Vagina (tissue), 2 donors: ENCODE measurements around the gene DENND4A. TPM values are rescaled to one million over a fixed set of nuclear protein-coding genes. Genes with fewer than 3 reads are reported as not detected.

Experiments
- DNase-seq, 2 donors: peaks; one replicate each; pipeline ENCODE4 v3.0.0-alpha.2; 2017; ENCODE audit errors: extremely low spot score in 2 of 2
- H3K27ac ChIP-seq: fragments of 200-600 bp; sonication (generic); one replicate; pipeline ENCODE4 v1.5.1; 2019
- H3K27me3 ChIP-seq: fragments of 200-600 bp; sonication (generic); one replicate; pipeline ENCODE4 v1.5.1; 2019
- H3K36me3 ChIP-seq, 2 donors: fragments of 200-600 bp; sonication (generic); one replicate each; pipeline ENCODE4 v1.5.1; 2017 to 2019
- H3K4me1 ChIP-seq: fragments of 200-600 bp; sonication (generic); one replicate; pipeline ENCODE4 v1.5.1; 2019
- H3K4me3 ChIP-seq, 2 donors: fragments of 200-600 bp; sonication (generic); 1 replicate in 1 of 2; 2 replicates in 1 of 2; pipeline ENCODE4 v1.5.1; 2016 to 2019
- H3K9me3 ChIP-seq: fragments of 200-600 bp; sonication (generic); one replicate; pipeline ENCODE4 v1.5.1; 2019
- POLR2A ChIP-seq, 2 donors: fragments of 450-650 bp; IDR thresholded peaks; one replicate each; pipeline ENCODE4 v1.6.1; 2017; ENCODE audit warnings: antibody characterized with exemption in 2 of 2, mild to moderate bottlenecking in 2 of 2, moderate library complexity in 2 of 2
- POLR2AphosphoS5 ChIP-seq, 2 donors: sonication (generic); formaldehyde crosslinking; IDR thresholded peaks; one replicate each; pipeline ENCODE4 v1.9.0; 2017; ENCODE audit warnings: antibody characterized with exemption in 2 of 2, mild to moderate bottlenecking in 2 of 2, low read depth in 1 of 2; ENCODE audit not compliant: insufficient read depth in 1 of 2
- intact Hi-C: fragments of 100-400 bp; cut with DNase I; formaldehyde crosslinking; loops from one replicate; pipeline ENCODE4 v1.15.1; 2023
- total RNA-seq: library from RNA; depleted of rRNA; stranded (reverse); fragments of >200 nt; gene quantifications from one replicate; pipeline ENCODE4 v1.2.3, GENCODE V29; 2016
- TF ChIP-seq, protein P1 (sequence below), 3 experiments: fragments of 450-650 bp in 2 of 3; fragments of 200-600 bp in 1 of 3; sonication (generic) in 1 of 3; IDR thresholded peaks; one replicate each; pipeline ENCODE4 v1.5.1; 2017 to 2019; ENCODE audit warnings: antibody characterized with exemption in 3 of 3, mild to moderate bottlenecking in 2 of 3, moderate library complexity in 2 of 3

The DENND4A gene
- total RNA-seq, 1 donor from 2014 or later = 28.7 TPM

DNA sequence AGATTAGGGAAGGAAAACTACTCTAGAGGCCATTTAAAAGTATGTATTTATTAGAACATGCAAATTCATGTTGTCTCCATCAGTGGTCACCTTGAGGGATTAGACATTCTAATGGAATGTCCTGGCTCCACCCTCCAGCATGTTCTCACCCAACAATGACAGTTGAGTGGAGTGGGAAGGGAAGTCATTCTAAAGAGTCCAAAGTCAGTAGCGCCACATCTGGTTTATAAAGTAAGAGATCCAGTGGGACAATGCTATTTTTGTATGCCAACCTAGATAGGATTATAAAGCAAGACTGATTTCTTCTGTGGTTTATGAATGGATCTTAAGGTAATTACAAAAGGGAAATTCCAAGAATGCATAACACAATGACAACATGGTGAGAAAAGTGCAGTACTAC lies 137.1 kb downstream of the DENND4A start:
- Histone ChIP-seq H3K4me1 (no peaks in the 10 kb centered on the region), H3K9me3 (no peaks in the 10 kb centered on the region), H3K27ac (no peak overlapping the region), H3K36me3 (peaks cover 0 to 6% of the 10 kb centered on the region in 2 donors), H3K27me3 (no peaks in the 10 kb centered on the region), H3K4me3 (no peak overlapping the region)
- intact Hi-C loops = no loop called here
- TF ChIP-seq POLR2A (IDR thresholded peaks at IDR 0.05) (no peak), POLR2AphosphoS5 (IDR thresholded peaks at IDR 0.05; ENCODE audit: insufficient read depth in 1 of 2, low read depth in 1 of 2) (no peak)
- TF ChIP-seq, protein P1, sequence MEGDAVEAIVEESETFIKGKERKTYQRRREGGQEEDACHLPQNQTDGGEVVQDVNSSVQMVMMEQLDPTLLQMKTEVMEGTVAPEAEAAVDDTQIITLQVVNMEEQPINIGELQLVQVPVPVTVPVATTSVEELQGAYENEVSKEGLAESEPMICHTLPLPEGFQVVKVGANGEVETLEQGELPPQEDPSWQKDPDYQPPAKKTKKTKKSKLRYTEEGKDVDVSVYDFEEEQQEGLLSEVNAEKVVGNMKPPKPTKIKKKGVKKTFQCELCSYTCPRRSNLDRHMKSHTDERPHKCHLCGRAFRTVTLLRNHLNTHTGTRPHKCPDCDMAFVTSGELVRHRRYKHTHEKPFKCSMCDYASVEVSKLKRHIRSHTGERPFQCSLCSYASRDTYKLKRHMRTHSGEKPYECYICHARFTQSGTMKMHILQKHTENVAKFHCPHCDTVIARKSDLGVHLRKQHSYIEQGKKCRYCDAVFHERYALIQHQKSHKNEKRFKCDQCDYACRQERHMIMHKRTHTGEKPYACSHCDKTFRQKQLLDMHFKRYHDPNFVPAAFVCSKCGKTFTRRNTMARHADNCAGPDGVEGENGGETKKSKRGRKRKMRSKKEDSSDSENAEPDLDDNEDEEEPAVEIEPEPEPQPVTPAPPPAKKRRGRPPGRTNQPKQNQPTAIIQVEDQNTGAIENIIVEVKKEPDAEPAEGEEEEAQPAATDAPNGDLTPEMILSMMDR (IDR thresholded peaks at IDR 0.05) = no peak
- no peak for DNase-seq

DNA sequence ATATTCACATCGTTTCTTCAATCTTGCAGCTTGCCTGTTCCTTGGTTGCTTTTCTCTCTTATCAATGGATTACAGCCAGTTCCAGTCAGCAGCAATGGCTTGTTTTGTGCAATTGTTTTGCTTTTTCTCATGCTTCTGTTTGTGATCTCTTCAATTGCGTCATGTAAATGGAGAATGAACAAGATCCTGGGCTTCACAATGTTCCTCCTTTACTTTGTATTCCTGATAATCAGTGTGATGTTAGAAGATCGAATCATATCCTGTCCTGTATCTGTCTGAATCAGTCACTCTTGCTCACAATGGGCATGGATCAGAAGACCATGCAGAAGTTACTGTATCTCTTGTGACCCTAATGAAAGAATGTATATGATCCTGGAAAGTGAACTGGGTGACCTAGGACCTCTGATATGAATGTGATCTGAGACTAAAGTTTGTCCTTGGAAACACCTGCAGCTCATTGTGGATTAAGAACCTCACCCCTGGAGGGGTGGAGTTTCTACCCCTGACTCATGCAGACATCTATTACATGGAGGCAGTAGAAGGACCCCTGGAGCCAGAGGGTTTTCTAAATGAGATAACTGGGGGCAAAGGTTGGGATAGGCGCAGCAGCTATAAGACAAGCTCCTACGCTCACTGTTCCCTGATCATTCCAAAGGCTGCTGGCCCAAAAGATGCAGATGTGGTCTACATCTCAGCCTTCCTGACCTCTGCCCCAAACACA lies 138.1 kb downstream of the DENND4A start:
- Histone ChIP-seq H3K27ac (no peak overlapping the region), H3K4me3 (no peak overlapping the region), H3K4me1 (no peaks in the 10 kb centered on the region), H3K9me3 (no peaks in the 10 kb centered on the region), H3K27me3 (no peaks in the 10 kb centered on the region), H3K36me3 (peaks cover 0 to 6% of the 10 kb centered on the region in 2 donors)
- no peak for TF ChIP-seq POLR2A (IDR thresholded peaks at IDR 0.05)
- no peak for TF ChIP-seq POLR2AphosphoS5 (IDR thresholded peaks at IDR 0.05; ENCODE audit: insufficient read depth in 1 of 2, low read depth in 1 of 2)
- TF ChIP-seq, protein P1 (IDR thresholded peaks at IDR 0.05) = no peak
- intact Hi-C loops = no loop called here
- DNase-seq = no peak

DNA sequence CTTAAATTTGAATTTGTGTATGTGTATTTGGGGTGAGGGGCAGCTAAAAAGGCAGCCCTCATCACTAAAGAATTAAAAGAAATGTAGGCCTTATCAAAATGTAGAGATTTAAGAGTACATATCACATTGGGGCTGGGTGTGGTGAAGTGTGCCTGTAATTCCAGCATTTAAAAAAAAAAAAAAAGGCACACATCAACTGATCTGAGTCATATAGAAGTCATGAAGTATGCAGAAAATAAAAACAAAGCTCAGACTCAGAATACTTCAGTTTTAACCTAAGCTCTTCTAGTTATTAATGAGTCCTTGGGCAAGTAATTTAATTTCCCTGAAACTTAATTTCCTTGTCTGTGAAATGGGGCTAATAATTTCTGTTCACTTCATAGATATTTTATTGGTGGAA lies 138.8 kb downstream of the DENND4A start:
- H3K27ac ChIP-seq = no peak overlapping the region
- TF ChIP-seq POLR2AphosphoS5 (IDR thresholded peaks at IDR 0.05; ENCODE audit: insufficient read depth in 1 of 2, low read depth in 1 of 2) (no peak), POLR2A (IDR thresholded peaks at IDR 0.05) (no peak)
- TF ChIP-seq, protein P1 (IDR thresholded peaks at IDR 0.05) = no peak
- intact Hi-C loops = no loop called here
- no peaks in the 10 kb centered on the region for H3K4me1 ChIP-seq
- H3K4me3 ChIP-seq = no peak overlapping the region
- H3K27me3 ChIP-seq = no peaks in the 10 kb centered on the region
- no peaks in the 10 kb centered on the region for H3K9me3 ChIP-seq
- peaks cover 0 to 6% of the 10 kb centered on the region in 2 donors for H3K36me3 ChIP-seq
- DNase-seq = no peak

DNA sequence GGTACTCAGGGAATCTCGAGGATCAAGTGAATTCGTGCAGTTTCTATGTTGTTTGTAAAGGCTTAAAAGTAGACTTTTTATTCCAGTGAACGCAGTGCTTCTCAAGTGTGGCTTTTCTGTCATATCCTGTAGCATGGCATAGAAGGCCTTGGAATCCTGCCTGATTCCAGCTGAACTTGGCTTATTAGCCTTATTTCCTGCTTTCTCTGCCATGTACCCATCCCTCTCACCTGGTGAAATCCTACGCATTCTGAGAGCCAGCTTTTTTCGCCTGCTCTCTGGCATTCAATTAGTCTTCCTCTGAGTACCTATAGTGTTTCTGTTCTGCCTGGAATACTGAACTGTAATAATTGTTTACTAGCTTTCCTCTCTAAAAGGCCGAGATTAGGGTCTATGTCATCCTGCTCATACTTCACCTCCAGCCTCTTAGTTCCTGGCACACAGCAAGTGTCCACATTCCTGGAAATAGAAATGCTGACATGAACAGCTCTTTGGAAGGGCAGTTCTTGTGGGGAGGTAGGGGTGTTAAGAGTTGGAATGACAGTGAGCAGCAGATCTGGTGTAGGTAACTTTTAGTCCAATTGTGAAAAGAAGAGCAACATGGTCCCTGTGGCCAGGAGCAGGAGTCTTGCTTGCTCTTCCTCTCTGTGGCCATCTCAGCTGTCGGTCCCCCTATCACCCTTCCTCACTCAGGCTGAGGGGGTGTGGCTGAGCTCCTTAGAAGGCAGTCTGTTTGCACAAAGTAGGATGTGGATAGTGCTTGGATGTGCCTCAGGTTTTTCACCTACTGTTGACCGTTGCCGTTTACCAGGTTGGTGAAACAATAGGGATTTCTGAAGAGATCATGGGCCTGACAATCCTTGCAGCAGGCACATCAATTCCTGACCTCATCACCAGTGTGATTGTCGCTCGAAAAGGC lies 140.0 kb downstream of the DENND4A start:
- intact Hi-C loops = no loop called here
- no peak for DNase-seq
- peaks cover 0 to 6% of the 10 kb centered on the region in 2 donors for H3K36me3 ChIP-seq
- no peak overlapping the region for H3K27ac ChIP-seq
- H3K27me3 ChIP-seq = no peaks in the 10 kb centered on the region
- H3K4me1 ChIP-seq = no peaks in the 10 kb centered on the region
- no peaks in the 10 kb centered on the region for H3K9me3 ChIP-seq
- no peak for TF ChIP-seq POLR2A (IDR thresholded peaks at IDR 0.05)
- TF ChIP-seq, protein P1 (IDR thresholded peaks at IDR 0.05) = no peak
- TF ChIP-seq POLR2AphosphoS5 (IDR thresholded peaks at IDR 0.05; ENCODE audit: insufficient read depth in 1 of 2, low read depth in 1 of 2) = no peak
- H3K4me3 ChIP-seq = no peak overlapping the region

DNA sequence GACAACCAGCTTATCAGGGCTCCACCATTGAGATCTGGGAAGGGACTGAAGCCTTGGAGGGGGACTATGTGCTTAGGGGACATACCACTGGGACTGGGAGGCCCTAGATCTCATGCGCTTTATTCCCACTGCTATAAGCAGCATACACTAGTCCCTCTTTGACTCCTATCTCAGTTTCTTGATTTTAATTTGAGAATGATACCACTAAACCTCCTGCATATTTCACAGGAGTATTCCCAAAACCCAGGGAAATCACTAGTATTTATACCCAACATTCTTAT lies 141.1 kb downstream of the DENND4A start:
- no peak overlapping the region for H3K4me3 ChIP-seq
- no peak for DNase-seq
- H3K36me3 ChIP-seq = peaks cover 0 to 4% of the 10 kb centered on the region in 2 donors
- H3K9me3 ChIP-seq = no peaks in the 10 kb centered on the region
- H3K27me3 ChIP-seq = no peaks in the 10 kb centered on the region
- no peak overlapping the region for H3K27ac ChIP-seq
- TF ChIP-seq, protein P1 (IDR thresholded peaks at IDR 0.05) = no peak
- TF ChIP-seq POLR2A (IDR thresholded peaks at IDR 0.05) (no peak), POLR2AphosphoS5 (IDR thresholded peaks at IDR 0.05; ENCODE audit: insufficient read depth in 1 of 2, low read depth in 1 of 2) (no peak)
- intact Hi-C loops = no loop called here
- no peaks in the 10 kb centered on the region for H3K4me1 ChIP-seq
